ENCODE data around the gene LARGE2. TPM values are rescaled to one million over a fixed set of nuclear protein-coding genes. Genes with fewer than 3 reads are reported as not detected.
"Not testable (repeated sequence)": the region's sequence is repeated elsewhere in the genome, so short reads cannot be mapped to it uniquely, and the experiment has no call there.

LARGE2 gene
- polyA plus RNA-seq, 2 donors = 20.7 to 45.8 TPM

DNA sequence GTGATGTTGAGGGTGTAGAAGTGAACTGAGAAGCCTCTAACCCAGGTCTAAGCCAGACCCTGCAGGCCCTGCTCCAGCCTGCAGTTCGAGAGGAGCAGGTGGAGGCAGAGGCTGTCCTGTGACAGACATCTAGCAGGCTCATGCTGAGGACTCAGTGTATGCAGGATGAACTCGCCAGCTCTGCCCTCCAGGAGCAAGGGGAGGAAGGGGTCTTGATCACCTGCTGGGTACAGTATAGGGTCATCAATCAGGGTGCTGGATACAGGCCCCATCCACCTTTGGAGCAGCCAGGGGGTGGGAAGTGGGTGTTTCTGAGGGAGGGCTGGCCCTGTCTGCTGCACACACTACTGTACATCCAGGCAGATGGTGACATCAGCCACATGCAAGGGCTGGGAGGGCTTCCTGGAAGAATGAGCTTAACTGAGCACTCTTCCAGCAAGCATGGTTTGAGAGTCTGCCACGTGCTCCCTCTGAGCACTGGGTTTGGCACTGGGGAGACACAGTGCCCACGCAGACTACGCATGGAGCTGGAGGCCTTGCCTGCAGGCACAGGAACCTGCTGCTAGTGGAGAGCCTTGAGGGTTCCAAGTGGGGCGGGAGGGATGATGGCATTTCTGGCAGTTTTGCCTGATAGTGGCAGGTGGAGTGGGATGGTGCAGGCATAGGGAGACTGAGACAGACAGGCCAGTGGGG, 27.8 kb upstream of the LARGE2 start:
- no peak overlapping the region for H3K4me3 ChIP-seq (ENCODE audit: low read depth in 1 of 2, low read length in 2 of 2)
- H3K36me3 ChIP-seq (ENCODE audit: control insufficient read depth in 2 of 2, insufficient read depth in 2 of 2, low read length in 1 of 2) = no peaks in the 10 kb centered on the region
- H3K4me1 ChIP-seq (ENCODE audit: control insufficient read depth in 2 of 2, insufficient read depth in 2 of 2, low read length in 1 of 2) = peaks cover 3 to 5% of the 10 kb centered on the region in 2 donors
- H3K27ac ChIP-seq (ENCODE audit: low read depth in 2 of 2, low read length in 1 of 2) = no peak overlapping the region
- H3K27me3 ChIP-seq (ENCODE audit: control insufficient read depth in 1 of 2, insufficient read depth in 2 of 2, low read length in 2 of 2) = no peaks in the 10 kb centered on the region
- H3K9me3 ChIP-seq (ENCODE audit: control insufficient read depth in 2 of 2, insufficient read depth in 1 of 2, low read depth in 1 of 2, low read length in 1 of 2) = no peaks in the 10 kb centered on the region
- WGBS, 2 donors = 78 to 80% methylated on average over 6 of the region's 6 CpGs

DNA sequence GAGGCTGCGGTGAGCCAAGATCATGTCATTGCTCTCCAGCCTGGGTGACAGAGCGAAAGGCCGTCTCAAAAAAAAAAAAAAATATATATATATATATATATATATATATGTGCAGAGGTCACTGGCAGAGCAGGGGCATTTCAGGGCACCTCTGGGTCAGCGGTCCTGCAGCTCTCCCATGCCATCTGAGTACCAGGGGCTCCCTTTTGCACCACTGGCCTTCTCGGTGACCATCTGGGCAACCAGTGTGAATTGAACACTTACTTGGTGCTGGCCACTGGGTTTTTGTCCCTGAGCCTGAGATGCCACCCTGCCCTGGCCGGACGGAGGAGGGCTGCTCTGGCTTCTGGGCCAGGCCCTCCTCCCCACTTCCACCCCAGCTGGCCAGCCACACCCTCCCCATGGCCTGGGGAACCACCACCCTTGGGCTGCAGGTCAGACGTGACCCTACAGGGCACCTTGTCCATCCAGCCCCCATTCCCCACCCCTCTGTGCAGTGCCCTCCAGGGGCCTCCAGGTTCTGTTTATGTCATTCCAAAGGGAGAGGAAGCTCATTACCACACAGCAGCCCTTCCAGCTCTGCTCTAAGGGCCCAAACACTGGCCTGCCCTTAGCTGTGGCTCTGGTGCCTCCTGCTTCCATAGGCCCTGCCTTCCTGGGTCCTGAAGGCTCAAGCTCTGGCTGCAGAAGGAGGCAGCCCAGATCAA, 26.8 kb upstream of the LARGE2 start:
- Histone ChIP-seq H3K4me3 (ENCODE audit: low read depth in 1 of 2, low read length in 2 of 2) (no peak overlapping the region), H3K9me3 (ENCODE audit: control insufficient read depth in 2 of 2, insufficient read depth in 1 of 2, low read depth in 1 of 2, low read length in 1 of 2) (no peaks in the 10 kb centered on the region), H3K36me3 (ENCODE audit: control insufficient read depth in 2 of 2, insufficient read depth in 2 of 2, low read length in 1 of 2) (no peaks in the 10 kb centered on the region), H3K27me3 (ENCODE audit: control insufficient read depth in 1 of 2, insufficient read depth in 2 of 2, low read length in 2 of 2) (no peaks in the 10 kb centered on the region), H3K4me1 (ENCODE audit: control insufficient read depth in 2 of 2, insufficient read depth in 2 of 2, low read length in 1 of 2) (peaks cover 3 to 5% of the 10 kb centered on the region in 2 donors), H3K27ac (ENCODE audit: low read depth in 2 of 2, low read length in 1 of 2) (no peak overlapping the region)
- 88 to 93% methylated on average over 8 of the region's 8 CpGs for WGBS, 2 donors

DNA sequence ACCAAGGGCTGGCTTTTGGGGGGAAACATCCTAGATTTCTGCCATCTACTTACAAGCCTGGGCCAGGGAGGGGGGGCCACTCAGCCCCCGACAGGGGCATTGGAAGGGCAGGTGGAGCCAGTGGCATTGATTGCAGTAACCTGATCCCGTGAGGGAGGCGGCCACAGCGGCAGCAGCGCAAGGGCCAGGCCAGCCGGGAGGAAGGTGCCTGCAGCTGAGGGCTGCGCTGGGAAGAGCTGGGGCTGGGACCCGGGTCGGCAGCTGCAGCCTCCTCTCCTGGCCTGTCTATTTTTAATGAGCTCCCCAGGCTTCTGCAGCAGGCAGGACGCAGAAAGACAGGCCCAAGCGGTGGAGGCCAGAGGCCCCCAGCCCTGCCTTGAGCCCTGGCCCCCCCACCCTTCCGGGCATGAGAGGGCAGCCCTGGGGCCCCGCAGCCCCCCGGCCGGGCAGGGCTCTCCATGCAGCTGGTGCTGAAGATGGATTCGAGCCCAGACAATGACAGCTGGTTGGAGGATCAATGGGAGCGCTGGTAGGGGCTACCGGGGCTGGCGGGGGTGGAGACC, 26.0 kb upstream of the LARGE2 start:
- H3K36me3 ChIP-seq (ENCODE audit: control insufficient read depth in 2 of 2, insufficient read depth in 2 of 2, low read length in 1 of 2) = no peaks in the 10 kb centered on the region
- H3K4me3 ChIP-seq (ENCODE audit: low read depth in 1 of 2, low read length in 2 of 2) = no peak overlapping the region
- H3K4me1 ChIP-seq (ENCODE audit: control insufficient read depth in 2 of 2, insufficient read depth in 2 of 2, low read length in 1 of 2) = peaks cover 3 to 5% of the 10 kb centered on the region in 2 donors
- 24 to 29% methylated on average over 19 of the region's 19 CpGs for WGBS, 2 donors
- no peak overlapping the region for H3K27ac ChIP-seq (ENCODE audit: low read depth in 2 of 2, low read length in 1 of 2)
- H3K9me3 ChIP-seq (ENCODE audit: control insufficient read depth in 2 of 2, insufficient read depth in 1 of 2, low read depth in 1 of 2, low read length in 1 of 2) = no peaks in the 10 kb centered on the region
- H3K27me3 ChIP-seq (ENCODE audit: control insufficient read depth in 1 of 2, insufficient read depth in 2 of 2, low read length in 2 of 2) = no peaks in the 10 kb centered on the region

DNA sequence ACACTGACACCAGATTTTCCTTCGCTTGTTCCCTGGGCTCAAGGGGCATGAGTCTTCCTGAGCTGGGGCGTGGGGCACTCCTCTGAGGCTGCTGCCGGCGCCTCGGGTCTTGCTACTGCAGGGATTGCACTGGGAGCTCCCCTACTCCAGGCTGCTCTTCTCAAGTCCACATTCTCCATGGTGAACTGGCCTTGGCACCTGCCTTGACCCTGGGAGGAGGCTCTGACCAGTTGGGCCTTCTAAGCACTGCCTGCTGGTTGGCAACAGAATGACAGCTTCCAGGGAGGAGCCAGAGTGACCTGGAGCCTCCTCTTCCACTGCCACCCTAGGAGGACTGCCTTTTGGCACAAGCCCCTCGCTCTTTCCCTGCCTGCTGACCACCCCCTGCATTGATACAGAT, 24.9 kb upstream of the LARGE2 start:
- Histone ChIP-seq H3K4me1 (ENCODE audit: control insufficient read depth in 2 of 2, insufficient read depth in 2 of 2, low read length in 1 of 2) (peaks cover 3 to 5% of the 10 kb centered on the region in 2 donors), H3K36me3 (ENCODE audit: control insufficient read depth in 2 of 2, insufficient read depth in 2 of 2, low read length in 1 of 2) (no peaks in the 10 kb centered on the region), H3K4me3 (ENCODE audit: low read depth in 1 of 2, low read length in 2 of 2) (no peak overlapping the region), H3K27me3 (ENCODE audit: control insufficient read depth in 1 of 2, insufficient read depth in 2 of 2, low read length in 2 of 2) (no peaks in the 10 kb centered on the region), H3K9me3 (ENCODE audit: control insufficient read depth in 2 of 2, insufficient read depth in 1 of 2, low read depth in 1 of 2, low read length in 1 of 2) (no peaks in the 10 kb centered on the region), H3K27ac (ENCODE audit: low read depth in 2 of 2, low read length in 1 of 2) (no peak overlapping the region)
- 88 to 90% methylated on average over 6 of the region's 6 CpGs for WGBS, 2 donors

DNA sequence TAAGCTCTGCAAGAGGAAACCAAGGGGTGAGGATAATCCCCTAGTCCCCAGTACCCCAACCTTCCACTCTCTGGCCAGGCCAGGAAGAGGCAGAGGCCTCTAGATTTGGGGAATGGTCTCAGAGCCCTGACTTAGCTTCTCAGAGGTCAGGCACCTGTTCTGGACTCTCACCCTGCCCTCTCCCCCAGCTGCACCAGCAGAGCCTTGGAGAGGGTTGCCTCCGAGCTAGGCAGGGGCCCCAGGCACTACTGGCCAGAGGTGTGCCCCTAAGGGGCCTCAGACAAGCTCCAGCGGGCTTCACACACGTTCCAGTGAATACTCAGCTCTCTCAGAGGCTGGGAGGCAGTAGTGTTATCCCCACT, 23.4 kb upstream of the LARGE2 start:
- Histone ChIP-seq H3K4me1 (ENCODE audit: control insufficient read depth in 2 of 2, insufficient read depth in 2 of 2, low read length in 1 of 2) (peaks cover 3 to 5% of the 10 kb centered on the region in 2 donors), H3K9me3 (ENCODE audit: control insufficient read depth in 2 of 2, insufficient read depth in 1 of 2, low read depth in 1 of 2, low read length in 1 of 2) (no peaks in the 10 kb centered on the region), H3K4me3 (ENCODE audit: low read depth in 1 of 2, low read length in 2 of 2) (no peak overlapping the region), H3K27ac (ENCODE audit: low read depth in 2 of 2, low read length in 1 of 2) (no peak overlapping the region), H3K27me3 (ENCODE audit: control insufficient read depth in 1 of 2, insufficient read depth in 2 of 2, low read length in 2 of 2) (no peaks in the 10 kb centered on the region), H3K36me3 (ENCODE audit: control insufficient read depth in 2 of 2, insufficient read depth in 2 of 2, low read length in 1 of 2) (no peaks in the 10 kb centered on the region)
- 11 to 12% methylated on average over 3 of the region's 3 CpGs for WGBS, 2 donors

DNA sequence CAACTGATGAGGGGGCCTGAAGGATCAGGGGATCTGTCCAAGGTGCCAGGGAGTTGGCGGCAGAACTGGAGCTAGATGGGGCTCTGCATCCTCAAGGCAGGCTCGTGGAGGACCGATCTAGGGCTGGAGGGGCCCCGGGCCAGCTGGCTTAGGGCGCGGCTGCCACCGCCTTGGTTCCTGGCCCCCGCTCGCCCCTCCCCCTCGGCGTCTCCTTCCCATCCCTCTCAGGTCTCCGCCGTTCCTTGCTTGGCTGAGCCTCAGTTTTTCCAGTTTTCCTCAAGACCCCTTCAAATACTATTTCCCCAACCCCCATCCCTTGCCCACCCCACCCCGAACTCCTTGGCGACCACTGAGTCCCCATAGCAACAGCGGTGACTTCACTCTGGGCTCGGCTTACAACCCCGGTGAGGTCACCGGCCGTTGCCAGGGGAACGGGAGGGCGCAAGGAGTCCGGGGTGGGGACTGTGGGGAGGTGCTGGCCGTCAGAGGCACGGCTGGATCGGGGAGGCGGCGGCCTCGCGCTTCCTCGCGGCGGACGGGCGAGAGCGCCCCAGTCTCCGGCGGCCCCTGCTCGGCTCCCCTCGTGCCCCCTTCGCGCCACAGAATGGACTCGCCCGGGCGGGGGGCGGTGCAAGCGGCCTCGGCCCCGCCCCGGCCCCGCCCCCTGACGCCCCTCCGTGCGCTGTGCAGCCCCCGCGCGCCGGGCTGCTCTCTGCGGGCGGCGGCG, 22.8 kb upstream of the LARGE2 start:
- 1% methylated on average over 37 to 62 of the region's 62 CpGs for WGBS, 2 donors
- H3K4me3 ChIP-seq (ENCODE audit: low read depth in 1 of 2, low read length in 2 of 2) = peak overlapping the region; percentile 43 to 53
- H3K27ac ChIP-seq (ENCODE audit: low read depth in 2 of 2, low read length in 1 of 2) = peak overlapping the region in 1 of 2 donors; percentile 5
- no peaks in the 10 kb centered on the region for H3K36me3 ChIP-seq (ENCODE audit: control insufficient read depth in 2 of 2, insufficient read depth in 2 of 2, low read length in 1 of 2)
- H3K4me1 ChIP-seq (ENCODE audit: control insufficient read depth in 2 of 2, insufficient read depth in 2 of 2, low read length in 1 of 2) = peaks cover 3 to 5% of the 10 kb centered on the region in 2 donors
- no peaks in the 10 kb centered on the region for H3K27me3 ChIP-seq (ENCODE audit: control insufficient read depth in 1 of 2, insufficient read depth in 2 of 2, low read length in 2 of 2)
- H3K9me3 ChIP-seq (ENCODE audit: control insufficient read depth in 2 of 2, insufficient read depth in 1 of 2, low read depth in 1 of 2, low read length in 1 of 2) = no peaks in the 10 kb centered on the region

DNA sequence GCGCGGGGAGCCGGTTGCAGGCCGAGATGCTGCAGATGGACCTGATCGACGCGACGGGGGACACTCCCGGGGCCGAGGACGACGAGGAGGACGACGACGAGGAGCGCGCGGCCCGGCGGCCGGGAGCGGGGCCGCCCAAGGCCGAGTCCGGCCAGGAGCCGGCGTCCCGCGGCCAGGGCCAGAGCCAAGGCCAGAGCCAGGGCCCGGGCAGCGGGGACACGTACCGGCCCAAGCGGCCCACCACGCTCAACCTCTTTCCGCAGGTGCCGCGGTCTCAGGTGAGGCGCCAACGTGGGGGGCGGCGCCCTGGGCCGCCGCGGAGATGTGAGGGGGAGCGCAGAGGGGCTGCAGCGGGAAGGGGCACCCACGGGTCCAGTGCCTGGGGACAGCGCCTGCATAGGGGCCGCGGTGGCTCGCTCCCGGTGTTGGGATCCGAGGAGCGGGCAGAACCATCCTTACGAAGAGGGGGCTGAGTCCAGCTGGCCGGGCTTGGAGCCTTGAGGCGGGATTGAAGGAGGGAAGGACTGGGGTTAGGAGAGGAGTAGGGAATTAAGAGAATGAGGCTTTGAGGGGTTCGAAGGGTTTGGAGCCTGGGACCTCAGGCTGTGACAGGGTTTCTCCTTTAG, 22.2 kb upstream of the LARGE2 start:
- not testable (repeated sequence) for H3K36me3 ChIP-seq (ENCODE audit: control insufficient read depth in 2 of 2, insufficient read depth in 2 of 2, low read length in 1 of 2); H3K27me3 ChIP-seq (ENCODE audit: control insufficient read depth in 1 of 2, insufficient read depth in 2 of 2, low read length in 2 of 2); H3K27ac ChIP-seq (ENCODE audit: low read depth in 2 of 2, low read length in 1 of 2); H3K9me3 ChIP-seq (ENCODE audit: control insufficient read depth in 2 of 2, insufficient read depth in 1 of 2, low read depth in 1 of 2, low read length in 1 of 2); H3K4me1 ChIP-seq (ENCODE audit: control insufficient read depth in 2 of 2, insufficient read depth in 2 of 2, low read length in 1 of 2)
- H3K4me3 ChIP-seq (ENCODE audit: low read depth in 1 of 2, low read length in 2 of 2) = peak overlapping the region; percentile 43 to 53
- 4 to 5% methylated on average over 32 to 38 of the region's 59 CpGs for WGBS, 2 donors

DNA sequence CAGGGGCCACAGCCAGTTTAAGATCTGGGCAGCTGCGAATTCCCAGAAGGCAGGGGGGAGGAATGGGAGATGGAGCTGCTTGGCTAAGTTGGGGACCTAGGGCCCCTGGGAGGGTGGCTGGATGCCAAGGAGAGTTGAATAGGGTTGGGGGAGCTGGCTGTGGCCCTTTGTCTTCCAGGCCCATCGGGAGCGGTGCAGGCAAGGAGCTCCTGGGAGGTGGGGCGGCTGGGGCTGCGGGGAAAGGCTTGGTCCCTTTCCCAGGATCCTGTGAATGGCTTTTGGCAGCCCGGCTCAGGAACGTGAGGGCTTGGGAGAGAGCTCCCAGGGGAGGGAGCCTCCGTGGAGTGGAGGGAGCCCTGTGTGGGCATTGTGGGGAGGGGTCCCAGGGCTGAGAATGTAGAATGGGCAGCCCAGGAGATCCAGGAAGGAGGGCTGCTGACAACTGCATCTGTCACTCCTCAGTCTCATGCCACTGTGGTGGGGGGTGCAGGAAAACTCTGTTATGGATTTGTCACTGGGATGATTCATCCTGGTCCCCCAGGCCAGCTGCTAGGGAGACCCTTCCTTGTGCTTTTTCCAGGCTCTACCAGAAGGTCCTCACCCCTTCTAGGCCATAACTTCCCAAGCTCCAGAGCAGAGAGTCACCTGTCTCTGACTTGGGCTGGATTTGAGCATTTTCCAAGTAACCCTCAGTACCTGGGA, 21.4 kb upstream of the LARGE2 start:
- WGBS, 2 donors = 22 to 23% methylated on average over 8 of the region's 8 CpGs
- Histone ChIP-seq H3K36me3 (ENCODE audit: control insufficient read depth in 2 of 2, insufficient read depth in 2 of 2, low read length in 1 of 2) (peaks cover 0 to 2% of the 10 kb centered on the region in 2 donors), H3K4me1 (ENCODE audit: control insufficient read depth in 2 of 2, insufficient read depth in 2 of 2, low read length in 1 of 2) (peaks cover 3 to 5% of the 10 kb centered on the region in 2 donors), H3K27ac (ENCODE audit: low read depth in 2 of 2, low read length in 1 of 2) (no peak overlapping the region), H3K9me3 (ENCODE audit: control insufficient read depth in 2 of 2, insufficient read depth in 1 of 2, low read depth in 1 of 2, low read length in 1 of 2) (no peaks in the 10 kb centered on the region), H3K27me3 (ENCODE audit: control insufficient read depth in 1 of 2, insufficient read depth in 2 of 2, low read length in 2 of 2) (no peaks in the 10 kb centered on the region), H3K4me3 (ENCODE audit: low read depth in 1 of 2, low read length in 2 of 2) (peak overlapping the region in 1 of 2 donors; percentile 41)

DNA sequence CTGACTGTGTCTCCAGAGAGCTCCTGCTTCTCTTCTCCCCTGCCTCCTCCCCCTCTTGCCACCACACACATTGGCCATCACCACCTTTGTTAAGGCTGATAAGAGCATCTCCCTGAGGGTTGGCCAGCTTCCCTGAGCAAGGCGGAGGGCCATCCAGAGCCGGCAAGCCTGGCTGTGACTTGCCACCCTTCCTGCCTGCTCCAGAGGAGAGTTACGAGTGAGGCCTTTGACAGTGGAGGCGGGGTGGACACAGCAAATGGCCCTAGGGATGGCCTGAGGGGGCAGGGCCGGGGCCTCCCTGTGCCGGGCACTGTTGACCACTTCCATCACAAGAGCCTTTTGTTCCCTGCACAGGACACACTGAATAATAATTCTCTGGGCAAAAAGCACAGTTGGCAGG, 20.8 kb upstream of the LARGE2 start:
- Histone ChIP-seq H3K4me3 (ENCODE audit: low read depth in 1 of 2, low read length in 2 of 2) (no peak overlapping the region), H3K4me1 (ENCODE audit: control insufficient read depth in 2 of 2, insufficient read depth in 2 of 2, low read length in 1 of 2) (peaks cover 3 to 5% of the 10 kb centered on the region in 2 donors), H3K27ac (ENCODE audit: low read depth in 2 of 2, low read length in 1 of 2) (no peak overlapping the region), H3K9me3 (ENCODE audit: control insufficient read depth in 2 of 2, insufficient read depth in 1 of 2, low read depth in 1 of 2, low read length in 1 of 2) (no peaks in the 10 kb centered on the region), H3K36me3 (ENCODE audit: control insufficient read depth in 2 of 2, insufficient read depth in 2 of 2, low read length in 1 of 2) (peaks cover 0 to 2% of the 10 kb centered on the region in 2 donors), H3K27me3 (ENCODE audit: control insufficient read depth in 1 of 2, insufficient read depth in 2 of 2, low read length in 2 of 2) (no peaks in the 10 kb centered on the region)
- WGBS, 2 donors = 70 to 72% methylated on average over 6 of the region's 6 CpGs

All from esophagus (tissue), 2 donors.